H1 (cell line): Measurements from ENCODE around the gene HJURP. TPM values are rescaled to one million over a fixed set of nuclear protein-coding genes. Genes with fewer than 3 reads are reported as not detected.

Source experiments
- RBBP5 ChIP-seq: IDR thresholded peaks from 2 replicates; pipeline ENCODE4 v1.7.1; 2012; ENCODE audit warnings: low read depth, mild to moderate bottlenecking, inconsistent platforms, low read length, moderate library complexity, borderline replicate concordance
- polyA plus RNA-seq, 7 experiments: library from polyadenylated mRNA; depleted of rRNA in 3 of 7; stranded (reverse) in 5 of 7; unstranded in 2 of 7; fragments of >200 nt in 5 of 7; fragments of 200-250 nt in 2 of 7; gene quantifications; 1 replicate in 5 of 7; 2 replicates in 1 of 7; 4 replicates in 1 of 7; pipeline versions ENCODE4 v1.2.1 to v1.2.3, GENCODE V29; 2011 to 2013; ENCODE audit warnings: missing spikeins in 2 of 7, mixed read lengths in 2 of 7
- total RNA-seq: library from RNA; stranded (reverse); fragmentation: NEBNext Ultra II Directional; extraction: Animal tissue kit (Norgen Biotek cat#: 25700); gene quantifications from 2 replicates; pipeline ENCODE4 v1.2.1, GENCODE V29; 2021

The HJURP gene
- total and polyA plus RNA-seq, 2 of the 8 experiments (the other 6 are each of a cell fraction or from before 2014, with no cell fraction given) = 49.3 to 60.5 TPM

- TF ChIP-seq RBBP5 = no peak
Observed at GRCh38 chr2:233800208-233800607, 54.1 kb downstream of the HJURP start (continued).
